ENCODE results near the gene NUCB2.

DNA sequence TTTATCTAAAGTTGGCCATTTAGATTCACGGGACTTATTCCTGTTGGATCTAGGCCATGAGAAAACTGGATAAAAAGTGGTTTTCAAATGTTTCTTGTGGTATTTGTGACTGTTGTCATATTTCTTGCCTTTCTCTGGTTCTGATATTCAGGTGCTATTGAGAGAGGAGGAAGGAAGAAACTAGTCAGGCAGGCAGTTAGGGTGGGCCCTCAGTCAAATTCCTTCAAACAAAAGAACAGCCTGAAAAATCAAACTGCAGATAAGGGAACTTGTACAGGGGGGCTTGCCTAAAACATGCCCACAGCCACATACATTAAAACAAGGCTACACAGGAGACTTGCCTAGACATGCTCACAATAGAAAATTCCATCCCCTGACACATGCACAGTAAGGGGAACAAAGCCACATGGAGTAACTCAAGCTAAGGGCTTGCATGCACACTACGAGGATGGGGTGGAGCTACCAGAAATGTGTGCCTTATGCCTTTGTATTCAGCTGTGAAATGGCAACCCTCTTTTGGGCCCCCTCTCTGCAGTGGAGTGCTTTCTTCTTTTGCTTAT is 93.2 kb downstream of the NUCB2 start:
- no peak for TF ChIP-seq POLR2A (IDR thresholded peaks at IDR 0.05; ENCODE audit: low read length)
- TF ChIP-seq, protein P1, sequence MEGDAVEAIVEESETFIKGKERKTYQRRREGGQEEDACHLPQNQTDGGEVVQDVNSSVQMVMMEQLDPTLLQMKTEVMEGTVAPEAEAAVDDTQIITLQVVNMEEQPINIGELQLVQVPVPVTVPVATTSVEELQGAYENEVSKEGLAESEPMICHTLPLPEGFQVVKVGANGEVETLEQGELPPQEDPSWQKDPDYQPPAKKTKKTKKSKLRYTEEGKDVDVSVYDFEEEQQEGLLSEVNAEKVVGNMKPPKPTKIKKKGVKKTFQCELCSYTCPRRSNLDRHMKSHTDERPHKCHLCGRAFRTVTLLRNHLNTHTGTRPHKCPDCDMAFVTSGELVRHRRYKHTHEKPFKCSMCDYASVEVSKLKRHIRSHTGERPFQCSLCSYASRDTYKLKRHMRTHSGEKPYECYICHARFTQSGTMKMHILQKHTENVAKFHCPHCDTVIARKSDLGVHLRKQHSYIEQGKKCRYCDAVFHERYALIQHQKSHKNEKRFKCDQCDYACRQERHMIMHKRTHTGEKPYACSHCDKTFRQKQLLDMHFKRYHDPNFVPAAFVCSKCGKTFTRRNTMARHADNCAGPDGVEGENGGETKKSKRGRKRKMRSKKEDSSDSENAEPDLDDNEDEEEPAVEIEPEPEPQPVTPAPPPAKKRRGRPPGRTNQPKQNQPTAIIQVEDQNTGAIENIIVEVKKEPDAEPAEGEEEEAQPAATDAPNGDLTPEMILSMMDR (IDR thresholded peaks at IDR 0.05) = no peak
